LoVo (cell line): ENCODE results near the gene ABCC12.
A peak's percentile ranks its signal among the peaks of the same experiment; 100 is the strongest.

Experiments used
- DNase-seq: peaks from one replicate; pipeline ENCODE4 v3.0.0-alpha.2; 2016; ENCODE audit warnings: low spot score

Gene ABCC12

DNA sequence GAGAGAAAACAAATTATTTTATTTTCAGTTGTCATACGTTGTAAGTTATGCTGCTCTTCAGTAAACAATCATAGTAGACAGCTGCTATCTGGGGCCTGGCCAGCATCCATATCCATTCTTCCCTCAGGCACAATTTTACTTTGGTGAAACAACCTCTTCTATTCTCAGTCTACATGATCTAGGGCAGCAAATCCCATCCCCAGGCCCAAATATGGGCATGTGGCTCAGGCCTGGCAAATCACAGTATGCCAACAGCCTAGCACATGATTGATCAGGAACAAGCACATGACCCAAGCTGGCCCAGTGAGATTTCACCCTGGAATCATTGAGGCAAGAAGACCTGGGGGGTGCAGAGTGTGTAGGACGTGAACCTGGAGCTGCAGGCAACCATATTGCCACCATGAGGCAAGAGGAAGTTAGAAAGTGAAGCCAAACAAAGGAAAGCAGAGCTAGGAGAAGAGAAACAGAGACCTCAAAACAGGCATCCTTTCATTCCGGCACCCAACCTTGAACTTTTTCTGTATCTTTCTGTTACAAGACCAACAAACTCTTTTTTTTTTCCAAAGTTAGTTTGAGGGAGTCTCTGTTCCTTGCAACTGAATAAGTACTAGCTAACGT lies 10.3 kb upstream of the ABCC12 start:
- no peak for DNase-seq

GRCh38 chr16:48164907-48165715 lies 9.3 kb upstream of the ABCC12 start:
- DNase-seq: peak; percentile 59

DNA sequence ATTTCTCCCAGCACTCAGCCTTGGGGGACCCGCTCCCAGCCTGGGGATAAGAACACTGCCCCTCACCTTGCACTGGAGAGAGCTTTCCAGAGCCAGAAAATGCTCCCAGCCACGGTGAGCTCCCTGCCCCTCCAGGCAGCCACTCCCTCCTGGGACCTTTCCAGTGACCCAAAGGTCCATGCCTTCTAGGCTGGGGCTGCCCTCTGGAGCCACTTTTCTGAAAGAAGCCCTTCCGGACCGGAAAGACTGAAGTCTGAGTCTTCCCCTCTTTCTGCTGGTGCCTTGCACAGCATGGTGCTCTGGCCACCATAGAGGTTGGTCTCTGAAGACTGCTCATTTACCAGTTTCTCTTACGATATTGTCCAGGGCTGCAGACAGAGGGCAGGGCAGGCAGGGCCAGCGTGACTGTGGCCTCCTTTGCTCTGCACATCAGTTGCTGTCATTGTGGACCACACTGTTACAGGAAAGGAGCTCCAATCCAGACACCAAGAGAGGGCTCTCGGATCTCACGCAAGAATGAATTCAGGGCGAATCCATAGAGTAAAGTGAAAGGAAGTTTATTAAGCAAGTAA lies 7.1 kb upstream of the ABCC12 start:
- DNase-seq: no peak

DNA sequence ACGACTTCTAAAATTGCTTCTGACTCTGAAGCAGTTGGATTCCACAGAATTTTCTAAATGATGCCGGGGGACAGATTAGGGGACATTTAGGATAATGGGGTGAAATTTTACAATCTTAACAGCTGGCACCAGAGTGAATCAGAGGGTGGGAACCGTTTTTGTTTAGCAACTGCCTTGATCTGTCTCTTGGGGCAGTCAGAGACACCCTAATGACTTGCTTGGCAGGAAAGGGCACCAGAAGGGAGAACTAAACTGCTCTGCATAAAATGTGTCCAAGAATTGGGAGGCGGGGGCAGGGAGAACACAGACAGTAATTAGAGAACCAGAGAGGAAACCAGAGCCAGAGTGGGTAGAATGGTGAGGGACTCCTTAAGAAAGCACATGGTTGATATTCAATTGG lies 6.1 kb upstream of the ABCC12 start:
- no peak for DNase-seq

DNA sequence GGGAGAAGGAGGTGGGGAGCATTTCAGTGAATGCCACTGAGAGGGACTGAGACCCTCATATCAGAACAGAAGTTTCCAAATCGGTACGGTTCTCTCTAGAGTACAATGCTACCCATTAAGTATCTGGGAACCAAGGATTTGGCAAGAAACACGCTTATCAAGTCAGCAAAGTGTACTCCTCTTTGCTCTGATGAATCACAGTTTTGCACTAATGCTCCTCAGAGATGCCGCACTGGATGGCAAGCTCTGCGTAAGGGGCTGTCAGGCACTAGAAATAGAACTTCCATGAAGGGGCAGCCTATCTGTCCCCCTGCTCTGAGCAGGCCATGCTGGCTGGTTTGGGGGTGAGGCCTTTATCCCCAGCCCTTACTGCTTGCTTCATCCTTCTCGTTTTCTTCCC lies 4.8 kb upstream of the ABCC12 start:
- DNase-seq: no peak

DNA sequence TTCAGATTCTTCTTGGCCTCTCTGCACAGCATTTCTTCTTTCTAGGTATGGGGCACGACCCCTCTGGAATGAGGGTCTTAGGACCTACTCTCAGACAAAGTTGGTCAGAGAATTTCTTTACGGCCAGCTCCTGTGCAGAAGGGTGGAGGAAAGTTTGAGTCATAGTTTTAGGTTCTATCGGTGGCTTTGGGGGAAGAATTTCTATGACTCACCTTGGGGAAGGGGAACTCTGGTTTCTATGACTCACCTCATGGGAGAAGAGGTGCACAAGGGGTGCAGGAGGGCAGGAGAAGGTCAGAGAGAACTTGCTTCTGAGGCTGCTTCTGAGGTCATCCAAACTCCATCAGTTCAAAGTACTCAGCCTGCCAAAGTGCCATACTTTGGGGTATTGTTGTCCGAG lies 2.5 kb upstream of the ABCC12 start:
- DNase-seq: peak; percentile 7

GRCh38 chr16:48157794-48158193 lies 2.0 kb upstream of the ABCC12 start:
- DNase-seq: no peak

GRCh38 chr16:48157302-48157701 lies 1.5 kb upstream of the ABCC12 start:
- DNase-seq: no peak

GRCh38 chr16:48156790-48157209 lies 1.0 kb upstream of the ABCC12 start:
- DNase-seq: peak; percentile 71

- no peak for DNase-seq
These were observed 2.0 kb downstream of the ABCC12 start for GRCh38 chr16:48153774-48154173.

DNA sequence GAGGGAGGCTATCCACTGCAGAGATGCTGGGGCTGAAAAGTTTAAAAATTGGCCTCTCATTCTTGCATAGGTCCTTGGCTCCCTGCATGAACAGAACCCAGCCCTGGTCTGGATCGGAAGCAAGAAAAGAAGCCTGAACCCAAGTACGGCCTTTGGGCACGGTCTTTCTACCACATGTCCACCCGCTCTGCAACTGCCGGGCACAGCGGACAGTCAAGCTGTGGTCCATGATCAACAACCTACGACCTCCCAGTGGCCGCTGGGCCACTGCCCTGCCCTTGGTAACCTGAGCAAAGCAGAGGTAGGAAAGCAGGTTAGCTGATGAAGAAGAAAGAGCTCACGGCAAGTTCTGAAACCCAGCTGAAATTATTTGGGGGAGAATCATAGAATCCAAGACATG lies 3.6 kb downstream of the ABCC12 start:
- no peak for DNase-seq

GRCh38 chr16:48150707-48151106 lies 5.1 kb downstream of the ABCC12 start:
- no peak for DNase-seq

DNA sequence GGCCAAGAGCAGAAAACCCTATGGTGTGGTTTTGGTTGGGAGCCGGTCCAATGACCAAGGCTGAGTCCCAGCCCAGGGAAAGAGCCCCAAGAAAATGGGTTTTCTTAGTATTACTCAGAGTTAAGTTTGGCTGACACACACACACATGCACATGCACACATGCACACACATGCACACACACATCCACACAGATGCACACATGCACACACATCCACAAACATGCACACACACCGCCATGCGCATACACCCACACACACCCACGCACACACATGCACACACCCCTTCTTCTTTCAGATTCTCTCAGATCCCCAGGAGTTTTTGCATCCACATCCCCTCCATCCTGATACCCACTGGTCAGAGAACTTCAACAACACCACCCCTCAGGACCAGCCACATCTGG lies 9.1 kb downstream of the ABCC12 start:
- DNase-seq: no peak

DNA sequence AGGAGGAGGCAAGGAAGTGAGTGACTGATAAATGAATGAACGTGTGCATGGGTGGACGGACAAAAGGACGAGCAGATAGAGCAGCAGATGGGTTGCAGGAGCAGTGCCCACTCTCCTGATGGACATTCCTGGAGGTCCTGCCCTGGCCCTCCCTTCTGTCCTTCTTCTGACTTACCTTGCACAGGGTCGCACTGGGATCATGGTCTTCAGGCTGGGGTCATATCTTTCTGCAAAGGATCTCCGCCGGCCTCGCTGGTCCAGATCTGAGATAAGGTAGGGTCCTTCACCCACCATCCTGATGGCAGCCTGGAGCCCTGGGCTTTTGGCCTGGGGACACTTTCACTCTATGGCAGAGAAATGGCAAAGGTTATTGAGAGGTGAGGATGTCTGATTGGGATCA lies 9.7 kb downstream of the ABCC12 start:
- no peak for DNase-seq

- DNase-seq: no peak
These were observed 11.9 kb downstream of the ABCC12 start for GRCh38 chr16:48143812-48144368.

DNA sequence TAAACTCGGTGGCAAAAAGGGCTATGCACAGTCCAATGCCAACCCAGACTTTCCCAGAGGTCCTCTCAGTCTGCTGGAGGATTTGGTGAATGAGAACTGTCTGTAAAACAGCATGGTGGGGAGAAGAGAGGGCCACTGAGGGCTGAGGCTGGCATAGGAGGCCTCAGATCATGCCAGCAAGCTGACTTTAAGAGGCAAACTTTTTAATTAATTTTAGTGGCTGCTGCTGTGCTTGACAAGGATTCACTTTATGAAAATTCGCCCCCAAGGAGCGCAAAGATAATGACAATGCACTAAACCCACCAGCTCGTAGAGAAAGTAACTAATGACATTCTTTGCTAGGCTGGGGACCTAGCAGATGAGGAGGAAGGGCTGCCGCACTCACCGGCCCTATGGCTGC lies 15.0 kb downstream of the ABCC12 start:
- no peak for DNase-seq

- no peak for DNase-seq
These were observed 16.3 kb downstream of the ABCC12 start for GRCh38 chr16:48139517-48139916.

DNA sequence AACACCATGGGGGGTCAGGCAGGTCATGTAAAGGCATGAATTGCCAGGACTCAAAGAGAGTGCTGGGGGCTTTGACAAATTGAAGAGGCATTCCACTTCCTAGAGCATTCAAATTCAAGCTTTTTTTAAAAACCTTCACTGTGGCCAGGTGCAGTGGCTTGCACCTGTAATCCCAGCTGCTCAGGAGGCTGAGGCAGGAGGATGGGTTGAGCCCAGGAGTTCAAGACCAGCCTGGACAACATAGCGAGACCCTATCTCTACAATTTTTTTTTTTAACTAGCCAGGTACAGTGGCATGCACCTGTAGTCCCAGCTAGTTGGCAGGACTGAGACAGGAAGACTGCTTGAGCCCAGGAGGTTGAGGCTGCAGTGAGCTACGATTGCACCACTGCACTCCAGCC lies 17.2 kb downstream of the ABCC12 start:
- no peak for DNase-seq

GRCh38 chr16:48137822-48138221 lies 18.0 kb downstream of the ABCC12 start:
- DNase-seq: no peak

GRCh38 chr16:48136547-48137360 lies 19.0 kb downstream of the ABCC12 start:
- DNase-seq: no peak

GRCh38 chr16:48133455-48134211 lies 22.2 kb downstream of the ABCC12 start:
- DNase-seq: no peak

GRCh38 chr16:48132696-48133095 lies 23.1 kb downstream of the ABCC12 start:
- no peak for DNase-seq
